ENCODE data around the gene ZNRD2.

DNA sequence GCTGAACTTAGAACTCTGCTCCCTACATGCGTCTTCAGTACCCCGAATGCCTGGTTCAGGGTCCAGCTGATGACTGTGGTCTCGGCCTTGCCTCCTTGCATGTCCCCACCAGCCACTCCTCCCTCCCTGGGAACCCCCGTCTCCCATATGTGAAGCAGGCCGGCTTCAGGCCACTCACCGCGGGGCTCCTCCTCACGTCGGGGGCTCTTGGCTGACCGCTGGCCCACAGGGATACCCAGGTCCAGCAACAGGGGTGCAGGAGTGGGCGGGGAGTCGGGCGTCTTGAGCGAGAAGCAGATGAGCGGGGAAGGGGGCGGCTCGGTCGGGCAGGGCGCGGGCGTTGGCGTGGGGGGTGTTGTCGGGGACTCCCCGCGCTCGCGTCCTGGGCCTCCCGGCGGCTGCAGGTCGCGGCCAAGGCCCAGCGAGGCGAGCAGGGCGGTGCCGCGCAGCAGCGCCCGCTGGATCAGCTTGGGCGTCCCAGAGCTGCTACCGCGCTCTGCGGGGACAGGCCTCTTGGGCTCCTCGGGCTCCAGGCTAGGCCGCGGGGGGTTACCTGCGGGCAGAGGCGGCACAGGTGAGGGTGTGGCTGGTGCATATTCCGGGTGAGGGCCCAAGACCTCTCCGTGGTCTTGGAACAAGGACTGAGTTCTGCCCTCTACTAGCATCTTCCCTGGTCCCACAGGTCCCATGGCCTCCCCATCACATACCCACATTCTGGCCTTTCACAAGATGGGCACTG, 29.1 kb downstream of the ZNRD2 start:
- no peak for TF ChIP-seq YY1 (IDR thresholded peaks at IDR 0.05; ENCODE audit: insufficient read depth, insufficient read length)
- no peak for TF ChIP-seq SUZ12 (IDR thresholded peaks at IDR 0.05; ENCODE audit: extremely low read depth, insufficient read depth, insufficient read length)
